ENCODE results near the gene PTPRA.

Gene PTPRA

GRCh38 chr20:2875690-2876203, 2.5 kb downstream of the PTPRA start:
- H3K27me3 ChIP-seq (ENCODE audit: insufficient read depth, poor library complexity, severe bottlenecking) = no peaks in the 10 kb centered on the region
- no peak for DNase-seq (ENCODE audit: low read depth in 1 of 2, low spot score in 1 of 2)
- no peak overlapping the region for H3K4me3 ChIP-seq (replicated peaks; ENCODE audit: insufficient read depth, low read length)
- no peak overlapping the region for H3K27ac ChIP-seq (replicated peaks)
- TF ChIP-seq POLR2AphosphoS5 (IDR thresholded peaks at IDR 0.05; ENCODE audit: low read depth) (no peak), REST (IDR thresholded peaks at IDR 0.05; ENCODE audit: insufficient replicate concordance, low read depth) (no peak), CTCF (IDR thresholded peaks at IDR 0.05; ENCODE audit: insufficient read depth, low read length) (no peak), SPI1 (IDR thresholded peaks at IDR 0.05; ENCODE audit: borderline replicate concordance, low read depth) (no peak), GABPA (IDR thresholded peaks at IDR 0.05; ENCODE audit: low read depth) (no peak)

- Histone ChIP-seq H3K27ac (replicated peaks) (no peak overlapping the region), H3K27me3 (ENCODE audit: insufficient read depth, poor library complexity, severe bottlenecking) (no peaks in the 10 kb centered on the region), H3K4me3 (replicated peaks; ENCODE audit: insufficient read depth, low read length) (no peak overlapping the region)
- TF ChIP-seq GABPA (IDR thresholded peaks at IDR 0.05; ENCODE audit: low read depth) (no peak), POLR2AphosphoS5 (IDR thresholded peaks at IDR 0.05; ENCODE audit: low read depth) (no peak), CTCF (IDR thresholded peaks at IDR 0.05; ENCODE audit: insufficient read depth, low read length) (no peak), REST (IDR thresholded peaks at IDR 0.05; ENCODE audit: insufficient replicate concordance, low read depth) (no peak), SPI1 (IDR thresholded peaks at IDR 0.05; ENCODE audit: borderline replicate concordance, low read depth) (no peak)
- no peak for DNase-seq (ENCODE audit: low read depth in 1 of 2, low spot score in 1 of 2)
Measured at GRCh38 chr20:2878515-2878914, 5.2 kb downstream of the PTPRA start.

GRCh38 chr20:2879146-2879545, 5.9 kb downstream of the PTPRA start:
- Histone ChIP-seq H3K27ac (replicated peaks) (no peak overlapping the region), H3K4me3 (replicated peaks; ENCODE audit: insufficient read depth, low read length) (no peak overlapping the region), H3K27me3 (ENCODE audit: insufficient read depth, poor library complexity, severe bottlenecking) (no peaks in the 10 kb centered on the region)
- no peak for DNase-seq (ENCODE audit: low read depth in 1 of 2, low spot score in 1 of 2)
- no peak for TF ChIP-seq GABPA (IDR thresholded peaks at IDR 0.05; ENCODE audit: low read depth)

- H3K4me3 ChIP-seq (replicated peaks; ENCODE audit: insufficient read depth, low read length) = no peak overlapping the region
- no peak for TF ChIP-seq SPI1 (IDR thresholded peaks at IDR 0.05; ENCODE audit: borderline replicate concordance, low read depth)
- TF ChIP-seq REST (IDR thresholded peaks at IDR 0.05; ENCODE audit: insufficient replicate concordance, low read depth) = no peak
- no peak for TF ChIP-seq POLR2AphosphoS5 (IDR thresholded peaks at IDR 0.05; ENCODE audit: low read depth)
- no peak for TF ChIP-seq CTCF (IDR thresholded peaks at IDR 0.05; ENCODE audit: insufficient read depth, low read length)
- no peak for TF ChIP-seq GABPA (IDR thresholded peaks at IDR 0.05; ENCODE audit: low read depth)
- H3K27me3 ChIP-seq (ENCODE audit: insufficient read depth, poor library complexity, severe bottlenecking) = no peaks in the 10 kb centered on the region
- H3K27ac ChIP-seq (replicated peaks) = no peak overlapping the region
- no peak for DNase-seq (ENCODE audit: low read depth in 1 of 2, low spot score in 1 of 2)
Measured at GRCh38 chr20:2880650-2881049, 7.4 kb downstream of the PTPRA start.
